Activated effector memory CD4-positive, alpha-beta T cell treated with Interleukin-2 at 50 U/mL for 16 hours (primary cell): ENCODE results near the gene CDK15.

Experiments
- DNase-seq: peaks from one replicate; pipeline ENCODE4 v3.0.0-alpha.2; 2020

Gene CDK15

DNA sequence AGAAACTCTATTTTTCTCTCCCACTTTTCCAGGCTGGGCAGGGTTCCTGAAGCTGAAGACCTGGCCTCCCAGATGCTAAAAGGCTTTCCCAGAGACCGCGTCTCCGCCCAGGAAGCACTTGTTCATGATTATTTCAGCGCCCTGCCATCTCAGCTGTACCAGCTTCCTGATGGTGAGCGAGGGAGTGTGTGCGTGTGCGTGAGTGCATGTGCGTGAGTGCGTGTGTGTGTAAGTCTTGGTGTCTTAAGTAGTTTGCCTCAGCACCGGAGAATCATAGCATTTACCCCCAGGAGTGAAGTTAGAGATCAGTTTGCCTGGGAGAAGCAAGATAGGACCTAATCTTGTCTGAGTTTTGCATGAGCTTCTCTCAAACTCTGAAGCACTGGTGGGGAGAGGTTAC lies 73.7 kb downstream of the CDK15 start:
- no peak for DNase-seq

DNA sequence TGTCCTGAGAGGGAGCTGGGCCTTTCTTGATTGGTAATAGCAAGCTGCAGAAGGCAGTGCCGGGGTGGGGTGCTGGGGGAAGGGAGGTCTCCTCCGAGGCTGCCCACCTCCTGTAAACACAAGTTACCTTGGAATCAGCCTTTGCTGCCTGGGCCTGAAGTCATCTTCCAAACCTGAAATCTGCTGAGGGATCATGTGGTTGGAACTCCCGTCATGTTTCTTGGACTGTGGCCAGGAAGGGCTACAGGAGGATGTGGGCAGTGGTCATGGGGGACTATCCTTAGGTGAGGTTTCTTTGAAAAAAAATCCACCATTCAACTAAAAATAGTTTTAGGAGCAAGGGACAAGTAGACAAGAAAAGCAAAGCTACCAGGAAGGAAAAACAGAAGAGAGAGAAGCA lies 74.2 kb downstream of the CDK15 start:
- no peak for DNase-seq

DNA sequence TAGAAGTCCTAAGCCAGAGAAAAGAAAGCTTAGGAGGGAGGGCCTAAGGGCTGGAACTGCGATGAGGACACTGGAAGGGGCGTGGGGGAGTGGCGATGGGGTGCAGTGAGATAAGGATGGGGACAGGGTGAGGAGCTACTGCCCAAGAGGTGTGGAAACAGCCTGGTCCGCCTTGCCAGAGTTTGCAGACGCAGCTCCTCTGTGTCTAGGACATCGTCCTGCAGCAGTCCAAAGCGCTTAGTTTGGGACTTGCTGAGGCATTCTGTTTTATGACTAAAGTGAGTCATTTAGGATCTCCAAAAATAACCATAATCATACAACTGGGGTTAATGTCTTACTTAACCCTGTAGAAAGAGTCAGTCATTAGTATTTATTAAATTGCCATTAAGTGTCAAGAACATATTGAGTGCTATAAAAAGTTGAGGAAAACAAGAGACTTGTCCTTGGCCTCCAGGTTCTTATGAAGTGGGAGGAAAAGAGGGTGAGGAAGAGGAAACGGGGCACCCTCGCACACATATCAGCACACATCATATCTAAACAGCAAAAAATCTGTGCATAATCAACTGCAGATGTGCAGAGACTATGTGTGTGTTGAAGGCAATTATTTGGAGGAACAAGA lies 74.8 kb downstream of the CDK15 start:
- no peak for DNase-seq

- no peak for DNase-seq
These were observed 75.4 kb downstream of the CDK15 start for GRCh38 chr2:201881741-201882140.

DNA sequence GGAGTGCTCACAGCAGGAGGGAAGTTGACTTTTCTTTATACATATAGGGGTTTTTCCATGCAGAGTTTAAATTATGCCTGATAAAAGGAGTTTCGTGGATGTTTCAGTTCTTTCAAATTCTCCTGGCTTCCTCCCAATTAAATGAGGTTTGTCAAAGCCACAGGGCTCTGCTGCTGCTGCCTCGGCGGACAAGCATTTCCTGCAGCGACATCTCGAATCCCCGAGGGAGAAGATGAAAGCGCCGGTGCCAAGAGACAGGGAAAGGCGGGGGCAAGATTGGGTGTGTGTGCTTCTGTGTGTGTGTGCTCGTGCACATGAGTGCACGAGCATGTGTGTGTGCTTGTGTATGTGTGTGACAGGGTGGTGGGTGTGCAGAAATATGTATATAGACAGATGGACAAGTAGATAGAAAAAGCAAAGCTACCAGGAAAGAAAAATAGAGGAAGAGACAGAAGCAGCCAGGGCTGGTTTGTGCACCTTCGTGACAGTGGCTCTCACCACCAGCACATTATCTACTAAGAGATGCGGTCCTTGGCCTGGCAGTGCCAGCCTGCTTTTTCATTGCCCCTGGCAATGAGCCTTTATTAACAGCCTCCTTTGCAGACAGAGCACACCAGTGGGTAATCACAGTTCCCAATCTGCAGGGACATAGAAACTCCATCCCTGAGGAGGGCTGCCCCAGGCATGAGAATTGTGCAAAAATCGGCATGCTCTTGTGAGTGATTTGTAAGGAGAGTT lies 76.2 kb downstream of the CDK15 start:
- no peak for DNase-seq

GRCh38 chr2:201883606-201884369 lies 77.5 kb downstream of the CDK15 start:
- DNase-seq: no peak

DNA sequence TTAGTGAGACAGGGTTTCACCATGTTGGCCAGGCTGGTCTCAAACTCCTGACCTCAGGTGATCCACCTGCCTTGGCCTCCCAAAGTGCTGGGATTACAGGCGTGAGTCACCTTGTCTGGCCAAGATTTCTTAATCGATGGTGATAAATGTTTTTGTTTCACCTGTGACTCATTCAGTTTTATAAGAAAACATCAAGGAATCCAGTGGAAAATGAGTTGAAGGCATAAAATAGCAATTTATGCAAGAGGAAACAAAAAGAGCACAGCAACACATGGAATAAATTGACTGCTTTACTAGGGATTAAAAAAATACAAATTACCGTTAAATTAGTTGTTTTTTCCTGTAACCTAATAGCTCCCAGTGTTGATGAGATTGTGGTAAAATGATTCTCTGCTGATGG lies 80.2 kb downstream of the CDK15 start:
- DNase-seq: no peak

GRCh38 chr2:201887773-201888425 lies 81.6 kb downstream of the CDK15 start:
- DNase-seq: no peak

- DNase-seq: no peak
These were observed 82.1 kb downstream of the CDK15 start for GRCh38 chr2:201888426-201888800.

DNA sequence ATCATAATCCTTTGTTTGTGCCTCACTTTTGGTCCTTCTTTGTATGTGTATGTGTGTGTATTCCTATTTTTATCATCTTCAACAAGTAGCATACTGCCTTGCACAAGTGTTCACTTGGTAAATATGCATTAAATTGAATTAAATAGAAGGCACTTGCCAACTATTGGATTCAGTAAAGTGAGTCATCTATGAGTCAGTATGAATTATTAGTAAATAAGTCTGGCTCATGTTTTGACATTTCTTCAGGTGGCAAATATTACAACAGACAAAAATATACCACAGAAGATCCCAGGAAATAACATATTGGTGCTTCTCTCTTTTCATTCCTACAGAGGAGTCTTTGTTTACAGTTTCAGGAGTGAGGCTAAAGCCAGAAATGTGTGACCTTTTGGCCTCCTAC lies 84.1 kb downstream of the CDK15 start:
- no peak for DNase-seq

DNA sequence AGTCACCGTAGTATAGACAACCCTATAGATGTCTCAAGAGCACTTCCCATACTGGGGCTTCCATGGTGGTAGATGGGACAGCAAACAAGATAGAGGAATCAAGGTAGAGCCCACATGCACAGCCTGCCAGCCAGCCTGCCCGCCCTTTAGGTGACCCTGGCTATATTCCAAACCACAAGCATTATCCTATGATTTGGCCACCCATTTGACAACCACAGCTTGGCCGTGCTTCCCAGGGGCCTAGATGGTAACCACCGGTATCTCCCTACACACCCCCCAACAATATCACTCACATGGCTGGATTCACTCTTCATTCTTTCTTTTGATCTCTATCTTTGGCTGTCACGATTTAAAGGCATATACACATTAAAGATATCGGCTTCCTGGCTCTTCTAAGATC lies 85.3 kb downstream of the CDK15 start:
- DNase-seq: no peak

- no peak for DNase-seq
These were observed 86.2 kb downstream of the CDK15 start for GRCh38 chr2:201892516-201892915.

- no peak for DNase-seq
These were observed 94.0 kb downstream of the CDK15 start for GRCh38 chr2:201900362-201900761.

DNA sequence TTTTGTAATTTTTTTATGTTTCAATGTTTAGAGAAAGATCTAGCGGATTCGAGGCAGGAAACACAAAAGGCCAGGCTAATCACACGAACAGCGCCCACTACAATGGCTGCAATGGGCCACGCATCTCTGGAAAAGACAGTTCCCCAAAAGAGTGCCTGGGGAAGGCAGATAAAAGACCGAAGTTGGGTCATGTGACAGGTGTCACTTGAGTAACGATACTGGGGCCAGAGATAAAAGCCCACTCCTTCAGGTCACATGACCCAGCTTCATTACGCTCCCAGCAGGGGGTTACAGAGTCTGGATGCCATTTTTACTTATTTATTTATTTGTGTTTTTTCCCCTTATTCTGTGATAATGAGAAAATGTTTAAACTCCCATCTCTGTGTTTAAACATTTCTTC lies 95.4 kb downstream of the CDK15 start:
- no peak for DNase-seq

- no peak for DNase-seq
These were observed 98.4 kb downstream of the CDK15 start for GRCh38 chr2:201904538-201905420.

GRCh38 chr2:201906777-201907562 lies 100.6 kb downstream of the CDK15 start:
- no peak for DNase-seq

- DNase-seq: no peak
These were observed 101.2 kb downstream of the CDK15 start for GRCh38 chr2:201907563-201907881.

- no peak for DNase-seq
These were observed 102.6 kb downstream of the CDK15 start for GRCh38 chr2:201908901-201909300.

GRCh38 chr2:201909348-201909747 lies 103.0 kb downstream of the CDK15 start:
- DNase-seq: no peak

GRCh38 chr2:201909961-201910361 lies 103.6 kb downstream of the CDK15 start:
- no peak for DNase-seq

DNA sequence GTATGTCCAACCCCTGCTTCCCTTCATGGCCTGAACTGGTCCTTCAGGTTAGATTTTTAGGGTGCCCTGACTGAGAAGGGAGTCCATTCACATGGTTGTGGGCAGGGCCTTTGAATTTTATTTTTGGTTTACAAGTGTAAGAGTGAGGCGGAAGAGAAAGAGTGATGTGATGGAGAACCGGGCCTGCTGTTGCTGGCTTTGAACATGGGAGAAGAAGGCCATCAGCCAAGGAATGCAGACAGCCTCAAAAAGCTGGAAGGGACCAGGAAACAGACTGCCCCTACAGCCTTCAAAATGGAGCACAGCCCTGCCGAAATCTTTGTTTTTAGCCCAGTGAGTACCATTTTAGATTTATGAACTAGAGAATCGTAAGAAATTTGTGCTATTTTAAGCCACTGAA lies 105.0 kb downstream of the CDK15 start:
- no peak for DNase-seq

- no peak for DNase-seq
These were observed 106.9 kb downstream of the CDK15 start for GRCh38 chr2:201913201-201913600.
